IMR-90 (cell line): ENCODE data around the gene ADD1. TPM values are rescaled to one million over a fixed set of nuclear protein-coding genes. Genes with fewer than 3 reads are reported as not detected.

ENCODE experiments used
- ATAC-seq: fragments of 200-7000 bp; cut with Tn5 transposase; 2 replicates; pipeline ENCODE4 v1.9.1; 2020; ENCODE audit warnings: low read depth, mild to moderate bottlenecking, moderate library complexity
- BruUV-seq: library from RNA; stranded (reverse); fragments of 400-500 nt; replicated peaks from 2 replicates; lab custom pipeline; 2021; lab: Mats Ljungman, UMichigan
- CTCF ChIA-PET: fragments of 300-600 bp; formaldehyde crosslinking; extraction: SDS; loops from one replicate; lab custom pipeline; 2021; ENCODE audit warnings: antibody characterized with exemption; lab: Yijun Ruan, JAX
- POLR2A ChIA-PET: fragments of 300-600 bp; sonication (Branson Sonifier 250); formaldehyde crosslinking; loops from one replicate; lab custom pipeline; 2022; ENCODE audit warnings: antibody characterized with exemption; ENCODE audit not compliant: unreplicated experiment; lab: Charles Lee
- DNase-seq: peaks from one replicate; pipeline ENCODE4 v3.0.0; 2013
- H2AFZ ChIP-seq: replicated peaks from 2 replicates; pipeline ENCODE3; 2013; ENCODE audit warnings: low read length, mild to moderate bottlenecking; ENCODE audit not compliant: poor library complexity
- H2AK5ac ChIP-seq: 2 replicates; pipeline ENCODE4 v1.6.1; 2013; ENCODE audit warnings: low read depth, low read length, inconsistent platforms
- H2AK9ac ChIP-seq: replicated peaks from 2 replicates; pipeline ENCODE3; 2013; ENCODE audit warnings: mild to moderate bottlenecking, low read depth, low read length, moderate library complexity; ENCODE audit not compliant: poor library complexity
- H2BK120ac ChIP-seq: 2 replicates; pipeline ENCODE4 v1.6.1; 2013; ENCODE audit warnings: low read depth, low read length, inconsistent platforms
- H2BK15ac ChIP-seq: 3 replicates; pipeline ENCODE4 v1.6.1; 2013; ENCODE audit warnings: low read depth, low read length, inconsistent platforms
- H2BK20ac ChIP-seq: 2 replicates; pipeline ENCODE4 v1.6.1; 2013; ENCODE audit warnings: low read depth, mild to moderate bottlenecking, inconsistent platforms, low read length, moderate library complexity
- H2BK5ac ChIP-seq: 2 replicates; pipeline ENCODE4 v1.6.1; 2013; ENCODE audit warnings: mild to moderate bottlenecking, low read depth, low read length, inconsistent platforms; ENCODE audit not compliant: poor library complexity, severe bottlenecking
- H3K14ac ChIP-seq: replicated peaks from 2 replicates; pipeline ENCODE4 v1.6.1; 2013; ENCODE audit warnings: low read depth, low read length, inconsistent platforms
- H3K18ac ChIP-seq: 2 replicates; pipeline ENCODE4 v1.6.1; 2013; ENCODE audit warnings: low read depth, low read length, control low read depth
- H3K23ac ChIP-seq: 2 replicates; pipeline ENCODE4 v1.6.1; 2013; ENCODE audit warnings: low read depth, low read length, inconsistent platforms
- H3K27ac ChIP-seq: 2 replicates; pipeline ENCODE4 v1.5.1; 2013; ENCODE audit warnings: mild to moderate bottlenecking, control low read depth, low read length; ENCODE audit not compliant: insufficient read depth
- H3K27me3 ChIP-seq: 2 replicates; pipeline ENCODE4 v1.6.1; 2013; ENCODE audit warnings: low read length; ENCODE audit not compliant: control insufficient read depth, insufficient read depth
- H3K36me3 ChIP-seq: 2 replicates; pipeline ENCODE4 v1.6.1; 2013; ENCODE audit warnings: low read length, mixed read lengths; ENCODE audit not compliant: control insufficient read depth, insufficient read depth
- H3K4ac ChIP-seq: 2 replicates; pipeline ENCODE4 v1.6.1; 2013; ENCODE audit warnings: low read depth, low read length, inconsistent platforms
- H3K4me1 ChIP-seq: 2 replicates; pipeline ENCODE4 v1.6.1; 2013; ENCODE audit warnings: low read length, mixed read lengths; ENCODE audit not compliant: control insufficient read depth, insufficient read depth
- H3K4me2 ChIP-seq: 2 replicates; pipeline ENCODE4 v1.6.1; 2013; ENCODE audit warnings: low read depth, mild to moderate bottlenecking, control low read depth, low read length, moderate library complexity
- H3K4me3 ChIP-seq: 2 replicates; pipeline ENCODE4 v1.5.1; 2013; ENCODE audit warnings: low read depth, mild to moderate bottlenecking, control low read depth, low read length, moderate library complexity; ENCODE audit not compliant: insufficient read depth
- H3K56ac ChIP-seq: 2 replicates; pipeline ENCODE4 v1.6.1; 2013; ENCODE audit warnings: low read length, inconsistent platforms; ENCODE audit not compliant: insufficient read depth; ENCODE audit errors: extremely low read depth
- H3K79me1 ChIP-seq, 2 experiments: 2 replicates each; pipeline ENCODE4 v1.6.1; 2013; ENCODE audit warnings: low read length in 2 of 2, inconsistent platforms in 1 of 2, low read depth in 1 of 2
- H3K9ac ChIP-seq: 2 replicates; pipeline ENCODE4 v1.6.1; 2013; ENCODE audit warnings: low read depth, low read length, control low read depth
- H3K9me1 ChIP-seq: 2 replicates; pipeline ENCODE4 v1.6.1; 2013; ENCODE audit warnings: low read length, inconsistent platforms; ENCODE audit not compliant: insufficient read depth
- H3K9me3 ChIP-seq: 2 replicates; pipeline ENCODE4 v1.6.1; 2013; ENCODE audit warnings: low read length; ENCODE audit not compliant: control insufficient read depth, insufficient read depth
- H4K20me1 ChIP-seq: 2 replicates; pipeline ENCODE4 v1.6.1; 2013; ENCODE audit warnings: low read length, inconsistent platforms; ENCODE audit not compliant: insufficient read depth
- H4K5ac ChIP-seq: 2 replicates; pipeline ENCODE4 v1.6.1; 2013; ENCODE audit warnings: mild to moderate bottlenecking, low read depth, low read length, control low read depth
- H4K8ac ChIP-seq, 2 experiments: 2 replicates each; pipeline ENCODE4 v1.6.1; 2013; ENCODE audit warnings: low read depth in 2 of 2, low read length in 2 of 2, control low read depth in 1 of 2, inconsistent platforms in 1 of 2
- H4K91ac ChIP-seq: 2 replicates; pipeline ENCODE4 v1.6.1; 2013; ENCODE audit warnings: low read depth, low read length, inconsistent platforms; ENCODE audit not compliant: insufficient read depth
- CEBPB ChIP-seq: IDR thresholded peaks from 2 replicates; pipeline ENCODE4 v1.6.1; 2012; ENCODE audit warnings: low read depth, low read length, improper control_type of control experiment
- CHD1 ChIP-seq: IDR thresholded peaks from 2 replicates; pipeline ENCODE4 v1.6.1; 2012; ENCODE audit warnings: low read depth, low read length, improper control_type of control experiment
- ELK1 ChIP-seq: fragments of 150-350 bp; IDR thresholded peaks from 2 replicates; pipeline ENCODE4 v1.6.1; 2016; ENCODE audit warnings: low read depth, mild to moderate bottlenecking, low read length, moderate library complexity, borderline replicate concordance
- MXI1 ChIP-seq: IDR thresholded peaks from 2 replicates; pipeline ENCODE4 v1.6.1; 2012; ENCODE audit warnings: low read depth, mild to moderate bottlenecking, low read length, moderate library complexity, borderline replicate concordance
- NFE2L2 ChIP-seq: fragments of 150-350 bp; IDR thresholded peaks from 2 replicates; pipeline ENCODE4 v1.6.1; 2016; ENCODE audit warnings: low read depth, mild to moderate bottlenecking, low read length
- POLR2A ChIP-seq: IDR thresholded peaks from 2 replicates; pipeline ENCODE4 v1.6.1; 2012; ENCODE audit warnings: mild to moderate bottlenecking, low read depth, low read length
- RAD21 ChIP-seq: IDR thresholded peaks from 2 replicates; pipeline ENCODE4 v1.6.1; 2012; ENCODE audit warnings: low read length, improper control_type of control experiment
- RCOR1 ChIP-seq: IDR thresholded peaks from 2 replicates; pipeline ENCODE4 v1.6.1; 2012; ENCODE audit warnings: mild to moderate bottlenecking, low read length, improper control_type of control experiment; ENCODE audit not compliant: insufficient replicate concordance
- RFX5 ChIP-seq: IDR thresholded peaks from 2 replicates; pipeline ENCODE4 v1.8.0; 2012; ENCODE audit warnings: low read depth, mild to moderate bottlenecking, low read length, moderate library complexity
- SMC3 ChIP-seq: fragments of 150-350 bp; IDR thresholded peaks from 2 replicates; pipeline ENCODE4 v1.6.1; 2016; ENCODE audit warnings: low read depth, mild to moderate bottlenecking, antibody characterized with exemption, low read length, moderate library complexity
- USF2 ChIP-seq: fragments of 150-350 bp; IDR thresholded peaks from 2 replicates; pipeline ENCODE4 v1.6.1; 2017; ENCODE audit warnings: mild to moderate bottlenecking, antibody characterized with exemption, low read length, low read depth
- WGBS, 2 experiments: methylation state at CpG; one replicate each; pipeline versions ENCODE4 v1.1.5 to v1.1.7; 2013; ENCODE audit warnings: missing lambda C conversion rate in 2 of 2; ENCODE audit not compliant: insufficient read length in 1 of 2; ENCODE audit errors: extremely low coverage in 2 of 2; 5-methylcytosine and 5-hydroxymethylcytosine counted together
- dilution Hi-C: fragments of 300-500 bp; cut with HindIII; formaldehyde crosslinking; loops from one replicate; pipeline ENCODE4 v1.14.3; 2018; ENCODE audit warnings: low sequenced_read_pairs; ENCODE audit not compliant: unreplicated experiment
- in situ Hi-C: fragments of 300-500 bp; cut with MboI; formaldehyde crosslinking; loops from 3 replicates; pipeline ENCODE4 v1.14.3; 2019; ENCODE audit warnings: low sequenced_read_pairs, inconsistent platforms, mixed read lengths
- intact Hi-C: fragments of 100-400 bp; cut with micrococcal nuclease; formaldehyde crosslinking; loops from 2 replicates; pipeline ENCODE4 v1.10.0; 2022
- polyA plus RNA-seq, 3 experiments: library from polyadenylated mRNA; depleted of rRNA; stranded (reverse); fragments of >200 nt; gene quantifications; 2 replicates each; pipeline ENCODE4 v1.2.3, GENCODE V29; 2012; ENCODE audit warnings: low replicate concordance in 1 of 3
- total RNA-seq: library from RNA; depleted of rRNA; stranded (reverse); fragments of >200 nt; gene quantifications from 2 replicates; pipeline ENCODE4 v1.2.3, GENCODE V29; 2012

Gene ADD1
- total and polyA plus RNA-seq, 2 of the 4 experiments (the other 2 are of a cell fraction), result 122 to 215 TPM

GRCh38 chr4:2811830-2812611 is 31.6 kb upstream of the ADD1 start:
- dilution Hi-C loops (no loop called here), intact Hi-C loops (no loop called here), in situ Hi-C loops (no loop called here)
- peak; percentile 66 for ATAC-seq
- Histone ChIP-seq H2BK5ac (peak overlapping the region; percentile 76), H4K20me1 (0 out of 2 replicates have a peak, but pooled peaks cover 6% of the 10 kb centered on the region), H2AK5ac (peak overlapping the region; percentile 98), H3K56ac (no peak overlapping the region), H4K5ac (peak overlapping the region; percentile 73), H3K4me2 (peak overlapping the region; percentile 23), H2BK20ac (peak overlapping the region; percentile 14; the same call in 1 of the 2 replicates), H3K4ac (peak overlapping the region; percentile 79), H3K27ac (peak overlapping the region; percentile 66), H4K8ac (peak overlapping the region; percentile 93 to 96), H3K9me3 (no peaks in the 10 kb centered on the region), H3K23ac (peak overlapping the region; percentile 92), H3K18ac (peak overlapping the region; percentile 4; the same call in 1 of the 2 replicates), H3K9ac (peak overlapping the region; percentile 58), H3K4me3 (no peak overlapping the region), H3K27me3 (no peaks in the 10 kb centered on the region), H2AFZ (peak overlapping the region; percentile 97), H3K9me1 (peaks cover 21% of the 10 kb centered on the region), H3K14ac (peak overlapping the region; percentile 91), H3K4me1 (peaks cover 21% of the 10 kb centered on the region), H4K91ac (peak overlapping the region; percentile 88), H3K79me1 (peaks cover 4 to 60% of the 10 kb centered on the region in 2 experiments; a peak in 3 of 4 replicates), H3K36me3 (no peaks in the 10 kb centered on the region; the same call in 1 of the 2 replicates), H2BK120ac (peak overlapping the region; percentile 26), H2BK15ac (peak overlapping the region; percentile 63; the same call in 1 of the 3 replicates), H2AK9ac (peak overlapping the region; percentile 98)
- TF ChIP-seq MXI1, result no peak
- no peak for TF ChIP-seq CHD1
- TF ChIP-seq USF2, result no peak
- no peak for TF ChIP-seq NFE2L2
- no peak for TF ChIP-seq POLR2A
- no peak; the same call in 1 of the 2 replicates for TF ChIP-seq SMC3
- TF ChIP-seq RCOR1, result no peak
- no peak for TF ChIP-seq RAD21
- no peak for TF ChIP-seq CEBPB
- no peak for TF ChIP-seq ELK1
- TF ChIP-seq RFX5, result no peak
- peak; percentile 65 for DNase-seq
- POLR2A ChIA-PET, result no interaction called here
- BruUV-seq, result no TSS peak
- CTCF ChIA-PET, result no interaction called here
- 50% methylated on average over 12 of the region's 21 CpGs; no CpG with 5 or more reads in 1 of the 2 experiments for WGBS, 2 experiments
